Measurements from ENCODE around the gene KLF16. TPM values are rescaled to one million over a fixed set of nuclear protein-coding genes. Genes with fewer than 3 reads are reported as not detected.

Gene KLF16
- total RNA-seq, 1 experiment from 2014 or later: 5.1 TPM

DNA sequence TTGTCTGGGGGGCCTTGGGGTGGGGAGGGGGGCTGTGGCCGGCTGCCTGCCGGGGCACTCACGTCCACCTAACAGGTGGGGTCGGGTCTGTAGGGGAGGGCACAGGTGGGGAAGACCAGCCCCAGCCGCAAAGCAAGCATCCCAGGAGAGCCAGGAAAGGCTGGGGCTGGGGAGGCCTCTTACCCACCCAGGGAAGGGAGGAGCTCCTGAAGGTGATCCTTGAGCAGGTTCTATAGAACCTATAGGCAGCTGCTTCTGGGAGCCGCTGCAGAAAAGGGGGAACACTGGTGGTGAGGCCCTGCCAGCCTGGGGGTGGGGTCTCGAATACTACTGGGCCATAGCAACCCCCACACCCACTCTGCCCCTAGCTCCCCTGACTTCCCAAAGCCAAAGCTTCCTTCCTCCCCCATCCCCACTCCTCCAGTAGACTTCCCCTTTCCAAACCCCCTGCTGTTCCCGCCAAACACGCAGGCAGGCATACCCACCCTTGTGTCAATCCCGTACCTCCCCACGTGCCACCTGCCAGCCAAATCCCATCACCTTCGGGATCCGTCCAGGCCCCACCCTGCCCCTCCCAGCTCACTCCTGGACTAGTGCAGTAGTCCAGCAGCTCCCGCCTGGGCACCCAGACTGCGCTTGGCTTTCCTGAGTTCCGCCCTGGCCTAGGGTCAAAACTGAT is 5.6 kb downstream of the KLF16 start:
- Histone ChIP-seq H3K4me3 (peak overlapping the region; percentile 65), H3K27ac (peak overlapping the region; percentile 56), H3K36me3 (no peaks in the 10 kb centered on the region), H3K27me3 (no peaks in the 10 kb centered on the region), H3K4me1 (peaks cover 15% of the 10 kb centered on the region), H3K9me3 (replicated peaks) (no peaks in the 10 kb centered on the region)
- no peak for DNase-seq

DNA sequence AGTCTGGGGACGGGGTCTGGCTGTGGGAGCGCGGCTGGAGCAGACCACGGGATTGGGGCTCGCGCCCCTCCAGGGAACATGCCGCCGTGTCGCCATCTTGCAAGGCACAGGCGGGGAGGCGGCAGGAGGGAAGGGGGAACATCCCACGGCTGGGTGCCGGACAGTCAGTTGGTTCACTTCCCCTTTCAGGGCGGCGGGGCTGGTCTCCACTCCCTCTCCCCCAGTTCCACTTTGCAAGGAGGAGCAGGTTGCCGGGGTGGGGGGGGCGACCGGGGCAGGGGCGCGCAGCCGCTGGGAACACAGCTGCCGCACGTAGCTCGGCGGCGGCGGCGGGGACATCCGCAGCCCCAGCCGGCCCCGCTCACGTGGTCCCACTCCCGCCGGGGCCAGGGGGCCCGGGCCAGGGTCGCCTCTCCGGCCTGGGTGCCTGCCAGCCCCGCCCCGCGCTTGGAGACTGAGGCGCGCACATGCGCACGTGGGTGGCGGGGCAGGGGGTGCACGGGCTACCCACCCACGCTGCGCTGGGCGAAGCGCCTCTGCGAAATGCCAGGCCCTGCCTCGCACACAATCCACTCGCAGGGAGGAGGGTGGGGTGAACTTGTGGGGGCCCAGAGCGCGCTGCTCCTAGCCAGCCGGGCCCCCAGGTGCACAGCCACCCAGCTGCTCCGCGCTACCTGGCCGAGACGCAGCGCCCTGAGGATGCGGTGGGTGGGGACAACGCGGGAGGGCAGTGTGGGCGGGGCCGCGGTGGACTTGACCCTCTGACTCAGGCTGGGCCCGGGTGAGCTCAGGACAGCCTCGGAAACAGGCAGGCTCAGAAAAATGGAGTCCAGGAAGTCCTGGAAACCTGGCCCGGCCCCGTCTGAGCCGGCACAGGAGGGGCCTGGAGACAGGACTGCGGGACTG is 6.4 kb downstream of the KLF16 start:
- DNase-seq: peak; percentile 56 to 64
- Histone ChIP-seq H3K4me3 (peak overlapping the region; percentile 65), H3K36me3 (no peaks in the 10 kb centered on the region), H3K27ac (peak overlapping the region; percentile 56), H3K4me1 (peaks cover 15% of the 10 kb centered on the region), H3K9me3 (replicated peaks) (no peaks in the 10 kb centered on the region), H3K27me3 (no peaks in the 10 kb centered on the region)

DNA sequence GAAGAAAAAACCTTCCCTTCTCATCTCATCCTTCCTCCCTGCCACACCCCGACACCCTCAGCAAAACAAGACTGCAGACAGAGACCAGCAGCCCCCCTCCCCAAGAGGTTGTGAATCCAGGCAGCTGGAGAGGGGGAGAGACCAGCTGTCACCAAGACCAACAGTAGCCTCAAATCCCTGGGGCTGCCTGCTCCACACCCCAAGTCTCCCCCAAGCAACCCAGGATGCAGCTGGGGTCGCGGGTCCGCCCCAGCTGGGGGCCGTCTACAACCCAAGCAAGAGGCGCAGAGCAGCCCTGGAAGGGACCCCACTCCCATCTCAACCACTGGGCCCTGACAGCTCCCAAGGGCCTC is 7.1 kb downstream of the KLF16 start:
- no peaks in the 10 kb centered on the region for H3K36me3 ChIP-seq
- H3K9me3 ChIP-seq (replicated peaks): no peaks in the 10 kb centered on the region
- peak overlapping the region; percentile 56 for H3K27ac ChIP-seq
- H3K4me3 ChIP-seq: peak overlapping the region; percentile 65
- H3K4me1 ChIP-seq: peaks cover 15% of the 10 kb centered on the region
- no peaks in the 10 kb centered on the region for H3K27me3 ChIP-seq
- peak; percentile 49 to 57 for DNase-seq

DNA sequence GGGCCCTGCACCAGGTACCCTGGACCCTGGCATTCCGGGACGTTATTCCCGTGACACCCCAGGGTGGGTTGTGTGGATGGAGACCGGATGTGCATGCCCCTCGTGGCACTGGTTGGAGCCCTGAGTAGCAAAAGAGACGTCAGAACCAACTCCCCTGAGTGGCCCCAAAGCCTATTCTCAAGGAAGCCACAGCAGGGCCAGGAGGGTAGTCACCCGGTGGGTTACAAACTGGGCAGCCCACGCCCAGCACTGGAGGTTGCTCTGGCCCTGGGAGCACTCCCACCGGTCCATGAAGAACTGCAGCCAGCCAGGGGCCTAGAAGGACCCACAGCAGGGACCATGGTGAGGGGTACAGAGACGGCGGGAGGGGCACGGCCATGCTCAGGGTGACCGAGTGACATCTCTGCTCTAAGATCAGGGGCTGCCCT is 7.5 kb downstream of the KLF16 start:
- peak overlapping the region; percentile 56 for H3K27ac ChIP-seq
- no peaks in the 10 kb centered on the region for H3K36me3 ChIP-seq
- no peak for DNase-seq
- peak overlapping the region; percentile 65 for H3K4me3 ChIP-seq
- H3K9me3 ChIP-seq (replicated peaks): no peaks in the 10 kb centered on the region
- H3K27me3 ChIP-seq: no peaks in the 10 kb centered on the region
- H3K4me1 ChIP-seq: peaks cover 15% of the 10 kb centered on the region

DNA sequence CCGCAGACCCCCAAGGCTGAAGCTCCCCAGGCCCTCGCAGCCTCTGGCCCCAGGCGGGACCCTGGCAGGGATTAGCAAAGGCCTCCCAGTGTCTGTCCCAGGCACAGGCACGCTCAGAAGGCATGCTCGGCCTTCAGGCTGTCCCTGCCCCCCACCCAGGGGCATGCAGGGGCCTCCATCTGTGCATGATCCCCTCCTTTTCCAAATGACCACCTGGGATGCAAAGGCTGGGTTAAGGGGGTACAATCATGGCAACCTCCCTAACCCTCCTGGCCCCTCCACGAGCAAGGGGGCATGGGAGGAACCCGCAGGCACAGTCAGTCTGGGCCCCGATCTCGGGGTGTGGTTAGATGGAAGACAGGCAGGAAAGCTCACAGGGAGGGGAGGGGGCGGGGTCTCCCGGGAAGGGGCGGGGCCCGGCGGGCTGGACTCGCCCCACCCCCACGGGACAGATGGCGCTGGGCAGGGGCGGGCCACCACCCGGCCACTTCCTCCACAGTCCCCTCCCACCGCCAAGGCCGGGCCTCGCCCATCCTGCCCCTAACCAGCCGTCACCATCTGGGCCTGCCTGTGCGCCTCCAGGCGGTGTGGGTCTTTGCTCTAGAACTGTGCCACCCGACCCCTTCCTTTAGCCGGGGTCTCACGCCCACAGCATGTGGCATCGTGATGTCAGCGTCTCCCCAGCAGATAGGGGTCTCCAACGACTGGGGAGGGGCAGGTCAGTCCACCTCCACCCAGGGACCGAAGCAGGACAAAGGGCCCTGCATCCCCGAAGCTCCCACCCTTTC is 8.1 kb downstream of the KLF16 start:
- no peaks in the 10 kb centered on the region for H3K27me3 ChIP-seq
- no peaks in the 10 kb centered on the region for H3K36me3 ChIP-seq
- peak overlapping the region; percentile 56 for H3K27ac ChIP-seq
- peak overlapping the region; percentile 65 for H3K4me3 ChIP-seq
- no peaks in the 10 kb centered on the region for H3K9me3 ChIP-seq (replicated peaks)
- peaks cover 15% of the 10 kb centered on the region for H3K4me1 ChIP-seq
- DNase-seq: peak; percentile 90 to 92

DNA sequence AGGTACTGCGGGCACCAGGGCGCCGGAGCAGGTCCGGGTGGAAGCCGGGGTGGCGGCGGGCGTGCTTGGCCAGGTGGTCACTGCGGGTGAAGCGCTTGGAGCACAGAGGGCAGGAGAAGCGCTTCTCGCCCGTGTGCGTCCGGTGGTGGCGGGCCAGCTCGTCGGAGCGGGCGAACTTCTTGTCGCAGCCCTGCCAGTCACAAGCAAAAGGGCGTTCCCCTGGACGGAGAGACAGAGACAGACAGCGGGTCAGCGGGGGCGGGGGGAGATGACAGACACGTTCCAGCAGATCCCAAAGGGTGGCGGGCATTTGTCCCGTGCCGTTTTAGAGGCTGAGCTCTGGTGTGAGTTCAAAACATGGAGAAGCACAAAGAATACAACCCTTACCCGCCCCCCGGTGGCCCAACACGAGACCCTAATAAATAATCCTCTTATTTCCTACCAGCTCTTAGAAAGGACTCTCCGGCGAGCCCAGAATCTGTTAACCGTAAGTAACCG is 8.8 kb downstream of the KLF16 start:
- no peak for DNase-seq
- no peak overlapping the region for H3K4me3 ChIP-seq
- H3K4me1 ChIP-seq: peaks cover 15% of the 10 kb centered on the region
- H3K27me3 ChIP-seq: no peaks in the 10 kb centered on the region
- no peak overlapping the region for H3K27ac ChIP-seq
- H3K36me3 ChIP-seq: no peaks in the 10 kb centered on the region
- H3K9me3 ChIP-seq (replicated peaks): no peaks in the 10 kb centered on the region

DNA sequence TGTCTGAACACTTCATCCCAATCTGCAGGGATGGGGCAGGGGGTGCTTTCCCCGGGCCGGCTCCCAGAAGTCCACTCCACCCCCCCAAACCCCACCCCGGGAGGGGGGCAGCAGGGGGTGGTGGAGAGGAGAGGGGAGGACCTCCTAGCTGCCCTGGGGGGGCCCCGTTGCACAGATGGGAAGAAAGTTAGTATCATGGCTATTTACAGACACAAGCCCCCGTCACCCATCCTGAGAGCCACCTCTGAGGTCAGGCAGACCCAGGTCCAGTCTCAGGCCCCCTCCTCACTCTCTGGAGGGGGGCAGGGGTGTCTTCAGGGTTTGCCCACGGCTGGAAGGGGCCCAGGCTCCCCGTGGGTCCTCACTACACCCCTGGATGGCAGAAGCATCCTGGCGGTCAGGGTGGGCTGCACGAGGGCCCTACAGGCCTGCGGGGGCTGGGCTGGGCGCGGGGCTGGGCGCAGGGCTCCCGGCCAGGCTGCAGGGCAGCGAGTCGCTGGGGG is 9.3 kb downstream of the KLF16 start:
- H3K27ac ChIP-seq: no peak overlapping the region
- H3K4me1 ChIP-seq: peaks cover 15% of the 10 kb centered on the region
- no peak for DNase-seq
- no peaks in the 10 kb centered on the region for H3K36me3 ChIP-seq
- H3K27me3 ChIP-seq: no peaks in the 10 kb centered on the region
- H3K9me3 ChIP-seq (replicated peaks): no peaks in the 10 kb centered on the region
- H3K4me3 ChIP-seq: no peak overlapping the region

DNA sequence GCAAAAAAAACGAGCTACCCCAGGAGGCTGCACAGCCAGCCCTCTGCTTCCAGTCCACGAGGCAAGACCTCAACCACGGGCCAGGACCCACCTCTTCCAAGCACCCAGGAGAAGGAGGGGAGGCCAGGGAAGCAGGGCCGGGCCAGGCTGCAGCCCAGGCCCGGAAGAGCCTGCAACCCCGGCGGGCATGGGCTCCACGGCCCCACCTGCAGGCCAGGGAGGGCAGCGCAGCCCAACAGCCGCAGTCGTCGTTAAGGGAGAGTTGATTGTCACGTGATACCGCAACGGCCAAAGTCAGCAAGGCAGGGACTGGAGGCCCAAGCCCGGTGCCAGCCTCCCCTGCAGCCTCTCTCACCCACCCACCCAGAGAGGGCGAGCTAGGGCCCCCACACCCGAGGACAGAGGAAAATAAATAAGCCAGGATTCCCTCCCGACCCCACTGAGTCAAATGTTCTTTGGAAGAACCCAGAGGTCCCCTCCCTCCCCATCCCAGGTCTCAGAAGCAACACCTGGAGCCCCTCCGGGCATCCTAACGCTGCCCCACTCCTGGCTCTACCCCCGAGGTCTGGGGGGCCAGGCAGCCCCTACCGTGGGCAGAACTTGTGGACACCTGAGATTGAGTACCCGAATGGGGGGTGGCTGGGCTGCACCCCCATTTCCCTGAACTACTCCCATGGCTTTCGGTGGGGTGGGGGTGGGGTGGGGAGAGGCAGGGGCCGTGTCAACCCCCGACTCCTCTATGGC is 9.9 kb downstream of the KLF16 start:
- Histone ChIP-seq H3K36me3 (no peaks in the 10 kb centered on the region), H3K27me3 (no peaks in the 10 kb centered on the region), H3K4me1 (peaks cover 15% of the 10 kb centered on the region), H3K4me3 (no peak overlapping the region), H3K27ac (no peak overlapping the region), H3K9me3 (replicated peaks) (no peaks in the 10 kb centered on the region)
- DNase-seq: peak; percentile 78 to 84

DNA sequence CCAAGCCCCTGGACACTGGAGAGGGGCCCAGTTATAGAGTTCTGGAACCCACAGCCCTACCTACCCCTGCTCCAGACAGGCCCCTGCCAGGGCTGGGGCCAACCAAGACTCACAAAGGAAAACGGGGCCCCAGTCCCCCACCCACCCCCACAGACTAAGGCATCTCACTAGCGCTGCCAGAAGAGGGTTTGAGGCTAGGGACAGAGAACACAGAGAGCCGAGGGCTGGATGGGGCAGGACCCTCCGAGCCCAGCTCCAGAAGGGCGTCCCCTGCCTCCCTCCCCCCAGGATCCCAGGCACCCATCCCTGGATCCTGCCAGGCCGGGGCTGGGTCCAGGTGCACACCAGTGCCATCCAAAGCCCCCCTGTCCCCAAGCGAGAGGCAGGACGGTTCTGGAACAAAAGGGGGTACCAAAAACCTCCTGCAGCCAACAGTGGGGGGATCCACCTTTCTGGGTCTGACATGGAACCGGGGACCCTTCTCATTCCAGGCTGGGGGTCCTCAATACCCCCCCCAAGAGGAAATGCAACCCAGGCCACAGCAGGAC is 10.7 kb downstream of the KLF16 start:
- peaks cover 14% of the 10 kb centered on the region for H3K4me1 ChIP-seq
- H3K9me3 ChIP-seq (replicated peaks): no peaks in the 10 kb centered on the region
- no peak for DNase-seq
- H3K27ac ChIP-seq: no peak overlapping the region
- no peaks in the 10 kb centered on the region for H3K36me3 ChIP-seq
- no peak overlapping the region for H3K4me3 ChIP-seq
- no peaks in the 10 kb centered on the region for H3K27me3 ChIP-seq

DNA sequence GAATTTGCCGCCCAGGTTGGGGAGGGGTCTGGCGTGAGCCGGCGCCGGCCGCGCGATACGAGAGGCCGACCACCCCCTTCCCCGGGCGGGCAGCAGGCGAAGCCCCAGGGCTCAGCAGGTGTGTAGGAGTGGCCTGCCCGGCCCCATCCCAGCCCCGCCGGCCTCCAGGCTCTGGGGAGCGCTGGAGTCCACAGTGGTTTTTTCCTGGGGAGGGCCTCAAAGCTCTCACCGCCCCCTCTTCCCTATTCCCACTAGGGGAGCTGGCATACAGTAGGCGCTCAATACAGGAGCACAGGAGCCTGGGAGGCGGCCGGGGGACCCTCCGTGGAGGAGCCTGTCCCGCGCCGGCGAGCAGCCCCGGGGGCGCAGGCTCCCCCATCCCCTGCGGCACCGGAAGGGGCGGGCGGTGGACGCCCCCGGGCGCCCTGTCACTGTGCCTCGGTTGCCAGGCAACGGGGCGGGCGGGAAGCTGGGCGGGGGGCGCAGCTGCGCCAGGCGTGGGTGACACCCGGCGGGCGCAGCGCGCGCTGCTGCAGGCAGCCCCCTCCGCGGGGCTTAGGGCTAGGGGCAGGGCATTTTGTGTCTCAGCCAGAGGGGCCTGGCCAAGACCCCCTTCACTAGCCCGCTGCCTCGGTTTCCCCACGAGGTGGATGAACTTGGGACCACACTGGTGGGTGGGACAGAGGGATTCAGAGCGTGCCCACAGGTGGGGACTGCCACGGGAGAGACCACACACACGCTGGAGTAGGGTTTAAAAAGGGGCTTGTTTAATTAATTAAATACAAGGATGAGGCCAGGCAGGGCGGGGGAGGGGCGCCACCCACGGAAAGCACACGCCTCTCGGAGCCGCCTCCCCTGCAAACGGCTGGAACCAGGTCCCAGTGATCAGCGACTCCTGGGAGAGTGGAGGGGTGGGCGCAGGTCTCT is 11.5 kb downstream of the KLF16 start:
- no peak overlapping the region; the same call in 1 of the 2 replicates for H3K4me3 ChIP-seq
- H3K27me3 ChIP-seq: no peaks in the 10 kb centered on the region
- H3K9me3 ChIP-seq (replicated peaks): no peaks in the 10 kb centered on the region
- no peak overlapping the region for H3K27ac ChIP-seq
- H3K36me3 ChIP-seq: no peaks in the 10 kb centered on the region
- H3K4me1 ChIP-seq: peaks cover 12% of the 10 kb centered on the region
- peak; percentile 46 to 52 for DNase-seq

DNA sequence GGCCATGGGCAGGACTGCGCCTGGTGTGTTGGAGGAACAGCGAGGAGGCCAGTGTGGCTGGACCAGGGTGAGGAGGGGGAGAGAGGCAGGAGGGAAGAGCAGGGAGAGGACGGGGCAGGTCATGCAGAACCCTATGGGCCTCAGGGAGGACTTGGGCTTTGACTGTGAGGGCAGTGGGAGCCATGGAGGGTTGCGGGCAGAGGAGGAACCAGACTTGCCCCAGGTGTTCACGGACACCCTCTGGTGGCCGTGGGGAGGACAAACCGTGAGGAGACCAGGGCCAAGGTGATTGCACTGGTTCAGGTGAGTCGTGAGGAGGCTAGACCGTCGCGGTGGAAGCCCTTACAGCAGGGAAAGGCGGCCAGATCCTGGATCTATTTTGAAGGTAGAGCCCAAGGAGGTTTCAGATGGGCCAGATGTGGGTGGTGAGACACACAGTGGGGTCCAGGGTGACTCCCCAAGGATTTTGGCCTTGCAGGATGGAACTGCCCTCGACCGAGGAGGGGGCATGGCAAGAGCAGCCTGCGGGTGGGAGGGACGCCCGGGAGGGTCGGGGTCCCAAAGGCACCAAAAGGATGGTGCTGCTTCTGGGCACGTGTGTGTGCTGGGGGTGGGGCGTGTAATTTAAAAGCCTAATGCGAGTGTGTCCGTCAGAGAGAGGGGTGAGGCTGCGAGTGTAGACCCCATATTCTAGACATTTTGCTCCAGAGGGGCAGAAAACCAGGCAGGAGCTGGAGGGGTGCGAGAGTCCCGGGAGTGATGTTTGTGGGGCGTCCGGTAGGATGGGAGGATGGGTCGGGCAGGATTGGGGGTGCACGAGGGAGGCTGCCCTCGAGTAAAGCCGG is 12.3 kb downstream of the KLF16 start:
- Histone ChIP-seq H3K4me1 (peaks cover 11% of the 10 kb centered on the region), H3K4me3 (no peak overlapping the region), H3K27me3 (no peaks in the 10 kb centered on the region), H3K27ac (no peak overlapping the region), H3K36me3 (no peaks in the 10 kb centered on the region), H3K9me3 (replicated peaks) (no peaks in the 10 kb centered on the region)
- no peak for DNase-seq

DNA sequence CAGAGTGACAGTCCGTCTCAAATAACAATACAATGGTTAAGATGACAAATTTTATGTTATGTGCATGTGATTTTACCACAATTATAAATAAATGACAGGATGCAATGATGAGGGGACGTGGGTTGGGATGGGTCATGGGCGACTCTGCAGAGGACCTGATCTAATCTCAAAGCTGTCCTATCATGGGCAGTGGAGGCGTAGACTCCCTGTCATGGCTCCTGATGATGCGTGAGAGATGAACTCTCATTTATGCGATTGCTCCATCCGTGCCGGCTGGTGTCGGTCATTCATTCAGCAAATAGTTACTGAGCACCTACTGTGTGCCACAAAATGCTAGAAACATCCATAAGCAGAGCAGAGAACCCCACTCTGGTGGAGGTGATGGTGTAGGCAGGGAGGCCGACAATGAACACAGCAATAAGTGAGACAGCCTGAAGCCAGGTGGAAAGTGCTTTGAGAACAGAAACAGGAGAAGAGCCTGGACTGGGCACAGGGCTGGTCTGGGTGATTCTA is 13.4 kb downstream of the KLF16 start:
- no peaks in the 10 kb centered on the region for H3K27me3 ChIP-seq
- no peak overlapping the region for H3K4me3 ChIP-seq
- H3K4me1 ChIP-seq: peaks cover 2% of the 10 kb centered on the region; the same call in 1 of the 2 replicates
- H3K27ac ChIP-seq: no peak overlapping the region
- no peak for DNase-seq
- H3K36me3 ChIP-seq: no peaks in the 10 kb centered on the region
- no peaks in the 10 kb centered on the region for H3K9me3 ChIP-seq (replicated peaks)

All from SJCRH30 (cell line).